C4-2B (cell line): Measurements from ENCODE around the gene AP1S1.

Experiments
- ZFX ChIP-seq: fragments of 450-650 bp; IDR thresholded peaks from 2 replicates; pipeline ENCODE4 v1.6.1; 2017
- TF ChIP-seq, protein P1 (sequence below): fragments of 450-650 bp; conservative IDR thresholded peaks from 2 replicates; pipeline ENCODE4 v1.5.1; 2017; ENCODE audit warnings: mild to moderate bottlenecking

DNA sequence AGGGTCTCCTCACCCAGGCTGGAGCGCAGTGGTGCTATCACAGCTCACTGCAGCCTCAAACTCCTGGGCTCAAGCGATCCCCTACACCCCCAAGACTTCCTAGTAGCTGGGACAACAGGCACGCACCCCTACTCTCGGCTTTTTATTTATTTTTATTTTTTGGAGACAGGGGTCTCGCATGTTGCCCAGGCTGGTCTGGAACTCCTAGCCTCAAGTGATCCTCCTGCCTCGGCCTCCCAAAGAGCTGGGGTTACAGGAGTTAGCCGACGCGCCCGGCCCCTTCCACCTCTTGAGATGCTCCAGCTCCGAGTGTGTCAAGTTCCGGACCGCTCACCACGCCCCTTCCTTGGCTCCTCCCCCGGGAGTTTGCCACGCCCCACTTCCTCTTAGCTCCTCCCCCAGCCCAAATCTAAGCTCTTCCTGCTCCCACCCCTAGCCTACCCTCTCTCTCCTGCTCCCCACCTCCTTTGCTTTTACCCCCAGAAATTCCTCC, 19.5 kb downstream of the AP1S1 start:
- TF ChIP-seq, protein P1, sequence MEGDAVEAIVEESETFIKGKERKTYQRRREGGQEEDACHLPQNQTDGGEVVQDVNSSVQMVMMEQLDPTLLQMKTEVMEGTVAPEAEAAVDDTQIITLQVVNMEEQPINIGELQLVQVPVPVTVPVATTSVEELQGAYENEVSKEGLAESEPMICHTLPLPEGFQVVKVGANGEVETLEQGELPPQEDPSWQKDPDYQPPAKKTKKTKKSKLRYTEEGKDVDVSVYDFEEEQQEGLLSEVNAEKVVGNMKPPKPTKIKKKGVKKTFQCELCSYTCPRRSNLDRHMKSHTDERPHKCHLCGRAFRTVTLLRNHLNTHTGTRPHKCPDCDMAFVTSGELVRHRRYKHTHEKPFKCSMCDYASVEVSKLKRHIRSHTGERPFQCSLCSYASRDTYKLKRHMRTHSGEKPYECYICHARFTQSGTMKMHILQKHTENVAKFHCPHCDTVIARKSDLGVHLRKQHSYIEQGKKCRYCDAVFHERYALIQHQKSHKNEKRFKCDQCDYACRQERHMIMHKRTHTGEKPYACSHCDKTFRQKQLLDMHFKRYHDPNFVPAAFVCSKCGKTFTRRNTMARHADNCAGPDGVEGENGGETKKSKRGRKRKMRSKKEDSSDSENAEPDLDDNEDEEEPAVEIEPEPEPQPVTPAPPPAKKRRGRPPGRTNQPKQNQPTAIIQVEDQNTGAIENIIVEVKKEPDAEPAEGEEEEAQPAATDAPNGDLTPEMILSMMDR: no peak
- no peak for TF ChIP-seq ZFX
